Epidermal melanocyte (primary cell): ENCODE data around the gene SPINT1.

Experiments
- DNase-seq: peaks from one replicate; pipeline ENCODE4 v3.0.0; 2011; ENCODE audit warnings: low spot score; ENCODE audit not compliant: insufficient read length

Gene SPINT1

GRCh38 chr15:40843885-40844695 lies at the start of gene SPINT1:
Gene SPINT1, plus strand, starts transcription at chr15:40844048. Its CDS starts 507 bp downstream, at chr15:40844555.
- DNase-seq: no peak

GRCh38 chr15:40796041-40796440 lies 47.8 kb upstream of the SPINT1 start:
- DNase-seq: no peak

- no peak for DNase-seq
Measured at GRCh38 chr15:40796512-40796911, 47.3 kb upstream of the SPINT1 start.

GRCh38 chr15:40799523-40799922 lies 44.3 kb upstream of the SPINT1 start:
- no peak for DNase-seq

- no peak for DNase-seq
Measured at GRCh38 chr15:40803076-40803475, 40.8 kb upstream of the SPINT1 start.

- DNase-seq: no peak
Measured at GRCh38 chr15:40803688-40804087, 40.2 kb upstream of the SPINT1 start.

GRCh38 chr15:40806672-40807027 lies 37.2 kb upstream of the SPINT1 start:
- DNase-seq: no peak

- DNase-seq: peak; percentile 74
Measured at GRCh38 chr15:40807028-40807887, 36.6 kb upstream of the SPINT1 start, which contains the start of the genes DNAJC17 and ZFYVE19. Gene DNAJC17, minus strand, starts transcription at chr15:40807473. Its CDS starts 27 bp downstream, at chr15:40807446. Gene ZFYVE19, plus strand, starts transcription at chr15:40807089. Its CDS starts 501 bp downstream, at chr15:40807590.

GRCh38 chr15:40807888-40808461 lies 35.9 kb upstream of the SPINT1 start:
- DNase-seq: no peak

GRCh38 chr15:40808861-40809450 lies 34.9 kb upstream of the SPINT1 start:
- DNase-seq: no peak

- DNase-seq: no peak
Measured at GRCh38 chr15:40812721-40813425, 31.0 kb upstream of the SPINT1 start.

GRCh38 chr15:40815042-40815698 lies 28.7 kb upstream of the SPINT1 start:
- no peak for DNase-seq

GRCh38 chr15:40819048-40819447 lies 24.8 kb upstream of the SPINT1 start:
- DNase-seq: no peak

GRCh38 chr15:40821195-40821594 lies 22.7 kb upstream of the SPINT1 start:
- no peak for DNase-seq

- no peak for DNase-seq
Measured at GRCh38 chr15:40823572-40824343, 20.1 kb upstream of the SPINT1 start.

GRCh38 chr15:40825661-40826422 lies 18.0 kb upstream of the SPINT1 start:
- DNase-seq: no peak

GRCh38 chr15:40826423-40827075 lies 17.3 kb upstream of the SPINT1 start:
- DNase-seq: no peak

GRCh38 chr15:40828447-40829036 lies 15.3 kb upstream of the SPINT1 start, which contains the start of gene PPP1R14D:
Gene PPP1R14D, minus strand, starts transcription at chr15:40828708. Its CDS starts 67 bp downstream, at chr15:40828641.
- no peak for DNase-seq
